Omental fat pad (tissue), 4 donors: ENCODE data around the gene RNF150. TPM values are rescaled to one million over a fixed set of nuclear protein-coding genes. Genes with fewer than 3 reads are reported as not detected.
"Not testable (repeated sequence)": the region's sequence is repeated elsewhere in the genome, so short reads cannot be mapped to it uniquely, and the experiment has no call there.

Experiments used
- ATAC-seq: fragments of 150-250 bp; one replicate; pipeline ENCODE4 v1.9.1; 2016; ENCODE audit warnings: mild to moderate bottlenecking, moderate library complexity; ENCODE audit not compliant: low FRiP score
- DNase-seq: peaks from one replicate; pipeline ENCODE4 v3.0.0-alpha.2; 2019; ENCODE audit warnings: low spot score
- total RNA-seq, 4 donors: library from RNA; depleted of rRNA; stranded (reverse); fragments of >200 nt; gene quantifications; one replicate each; pipeline ENCODE4 v1.1.0, GENCODE V29; 2016
- TF ChIP-seq, protein P1 (sequence below), 3 donors: fragments of 450-650 bp; IDR thresholded peaks; one replicate each; pipeline ENCODE4 v1.5.1; 2016 to 2017; ENCODE audit warnings: antibody characterized with exemption in 3 of 3, mild to moderate bottlenecking in 3 of 3, moderate library complexity in 2 of 3

Gene RNF150
- total RNA-seq, 4 donors from 2014 or later = 9.8 to 40.1 (median 15.6) TPM

- TF ChIP-seq, protein P1, sequence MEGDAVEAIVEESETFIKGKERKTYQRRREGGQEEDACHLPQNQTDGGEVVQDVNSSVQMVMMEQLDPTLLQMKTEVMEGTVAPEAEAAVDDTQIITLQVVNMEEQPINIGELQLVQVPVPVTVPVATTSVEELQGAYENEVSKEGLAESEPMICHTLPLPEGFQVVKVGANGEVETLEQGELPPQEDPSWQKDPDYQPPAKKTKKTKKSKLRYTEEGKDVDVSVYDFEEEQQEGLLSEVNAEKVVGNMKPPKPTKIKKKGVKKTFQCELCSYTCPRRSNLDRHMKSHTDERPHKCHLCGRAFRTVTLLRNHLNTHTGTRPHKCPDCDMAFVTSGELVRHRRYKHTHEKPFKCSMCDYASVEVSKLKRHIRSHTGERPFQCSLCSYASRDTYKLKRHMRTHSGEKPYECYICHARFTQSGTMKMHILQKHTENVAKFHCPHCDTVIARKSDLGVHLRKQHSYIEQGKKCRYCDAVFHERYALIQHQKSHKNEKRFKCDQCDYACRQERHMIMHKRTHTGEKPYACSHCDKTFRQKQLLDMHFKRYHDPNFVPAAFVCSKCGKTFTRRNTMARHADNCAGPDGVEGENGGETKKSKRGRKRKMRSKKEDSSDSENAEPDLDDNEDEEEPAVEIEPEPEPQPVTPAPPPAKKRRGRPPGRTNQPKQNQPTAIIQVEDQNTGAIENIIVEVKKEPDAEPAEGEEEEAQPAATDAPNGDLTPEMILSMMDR (IDR thresholded peaks at IDR 0.05) = no peak
- ATAC-seq (no peak), DNase-seq (no peak)
These were observed 320.4 kb downstream of the RNF150 start for GRCh38 chr4:140812916-140813315.

- TF ChIP-seq, protein P1 (IDR thresholded peaks at IDR 0.05) = no peak
- DNase-seq (no peak), ATAC-seq (no peak)
These were observed 321.8 kb downstream of the RNF150 start for GRCh38 chr4:140811429-140811828.

DNA sequence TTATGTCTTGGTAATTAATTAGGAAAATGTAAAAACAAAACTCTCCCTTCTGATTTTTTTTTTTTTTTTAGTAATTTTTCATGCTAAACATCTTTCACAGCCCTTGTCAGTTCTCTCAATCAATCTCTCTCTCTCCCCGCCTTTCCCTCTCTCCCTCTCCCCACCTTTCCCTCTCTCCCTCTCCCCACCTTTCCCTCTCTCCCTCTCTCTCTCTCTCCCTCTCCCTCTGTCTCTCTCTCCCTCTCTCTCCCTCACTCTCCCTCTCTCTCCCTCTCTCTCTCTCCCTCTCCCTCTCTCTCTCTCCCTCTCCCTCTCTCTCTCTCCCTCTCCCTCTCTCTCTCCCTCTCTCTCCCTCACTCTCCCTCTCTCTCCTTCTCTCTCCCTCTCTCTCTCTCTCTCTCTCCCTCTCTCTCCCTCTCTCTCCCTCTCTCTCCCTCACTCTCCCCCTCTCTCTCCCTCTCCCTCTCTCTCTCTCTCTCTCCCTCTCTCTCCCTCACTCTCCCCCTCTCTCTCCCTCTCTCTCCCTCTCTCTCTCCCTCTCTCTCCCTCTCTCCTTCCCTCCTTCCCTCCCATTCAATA, 322.6 kb downstream of the RNF150 start:
- not testable (repeated sequence) for DNase-seq, ATAC-seq

Other genes with a start within 250 kb of the RNF150 start
- 10 to 100 TPM; 29.6 to 48.5 (median 36.0) TPM for gene ZNF330, start 87.4 kb upstream of the RNF150 start, total RNA-seq